Keratinocyte (primary cell): ENCODE measurements around the gene PTPRN2. TPM values are rescaled to one million over a fixed set of nuclear protein-coding genes. Genes with fewer than 3 reads are reported as not detected.
"Not testable (repeated sequence)": the region's sequence is repeated elsewhere in the genome, so short reads cannot be mapped to it uniquely, and the experiment has no call there.

ENCODE experiments used
- DNase-seq: peaks from one replicate; pipeline ENCODE4 v3.0.0-alpha.2; 2011; ENCODE audit warnings: low read depth, missing footprints, low spot score
- FAIRE-seq: peaks from 2 replicates; lab custom pipeline; 2011; peaks lifted over from hg19 to GRCh38; lab: Jason Lieb, UNC
- H2AFZ ChIP-seq: 2 replicates; pipeline ENCODE4 v1.6.0; 2012; ENCODE audit warnings: low read length, control low read depth, inconsistent platforms; ENCODE audit not compliant: control insufficient read depth
- H3K27ac ChIP-seq: 2 replicates; pipeline ENCODE4 v1.5.1; 2011; ENCODE audit warnings: low read length; ENCODE audit not compliant: control insufficient read depth, insufficient read depth
- H3K27me3 ChIP-seq: 3 replicates; pipeline ENCODE4 v1.6.0; 2011; ENCODE audit warnings: low read length; ENCODE audit not compliant: control insufficient read depth, insufficient read depth; ENCODE audit errors: extremely low read depth
- H3K36me3 ChIP-seq, 2 experiments: 2 replicates in 1 of 2; 3 replicates in 1 of 2; pipeline ENCODE4 v1.5.1; 2011; ENCODE audit warnings: low read length in 2 of 2, mild to moderate bottlenecking in 1 of 2; ENCODE audit not compliant: control insufficient read depth in 2 of 2, insufficient read depth in 2 of 2; ENCODE audit errors: extremely low read depth in 1 of 2
- H3K4me1 ChIP-seq: 3 replicates; pipeline ENCODE4 v1.5.1; 2011; ENCODE audit warnings: low read length; ENCODE audit not compliant: control insufficient read depth, insufficient read depth; ENCODE audit errors: extremely low read depth
- H3K4me2 ChIP-seq: 3 replicates; pipeline ENCODE4 v1.6.0; 2011; ENCODE audit warnings: low read depth, low read length; ENCODE audit not compliant: control insufficient read depth, insufficient read depth; ENCODE audit errors: extremely low read depth
- H3K4me3 ChIP-seq, 3 experiments: fragments of 200-600 bp in 1 of 3; sonication (generic) in 1 of 3; 2 replicates in 2 of 3; 3 replicates in 1 of 3; pipeline ENCODE4 v1.5.1; 2011 to 2016; ENCODE audit warnings: low read length in 3 of 3, mild to moderate bottlenecking in 3 of 3, control low read depth in 2 of 3, inconsistent platforms in 1 of 3, low read depth in 1 of 3, mixed read lengths in 1 of 3, mixed run types in 1 of 3, moderate library complexity in 1 of 3; ENCODE audit not compliant: control insufficient read depth in 2 of 3, insufficient read depth in 2 of 3; ENCODE audit errors: extremely low read depth in 1 of 3
- H3K79me2 ChIP-seq: 2 replicates; pipeline ENCODE4 v1.6.0; 2012; ENCODE audit warnings: low read length; ENCODE audit not compliant: control insufficient read depth, insufficient read depth
- H3K9ac ChIP-seq: 3 replicates; pipeline ENCODE4 v1.6.0; 2011; ENCODE audit warnings: low read length; ENCODE audit not compliant: control insufficient read depth, insufficient read depth; ENCODE audit errors: extremely low read depth
- H3K9me1 ChIP-seq: 3 replicates; pipeline ENCODE4 v1.6.0; 2011; ENCODE audit warnings: low read length; ENCODE audit not compliant: control insufficient read depth, insufficient read depth; ENCODE audit errors: extremely low read depth
- H3K9me3 ChIP-seq: 2 replicates; pipeline ENCODE4 v1.5.1; 2012; ENCODE audit warnings: low read depth, low read length; ENCODE audit not compliant: control insufficient read depth
- H4K20me1 ChIP-seq: 3 replicates; pipeline ENCODE4 v1.6.0; 2011; ENCODE audit warnings: low read length; ENCODE audit not compliant: control insufficient read depth, insufficient read depth; ENCODE audit errors: extremely low read depth
- EZH2 ChIP-seq: IDR thresholded peaks from one replicate; pipeline ENCODE4 v1.6.1; 2012; ENCODE audit warnings: inconsistent platforms, mild to moderate bottlenecking, low read length, moderate library complexity
- dilution Hi-C: fragments of 300-500 bp; cut with MboI; formaldehyde crosslinking; loops from one replicate; pipeline ENCODE4 v1.7.0; 2020; ENCODE audit warnings: low sequenced_read_pairs; ENCODE audit not compliant: extremely low pct_ligation_motif_present
- polyA plus RNA-seq, 5 experiments: library from polyadenylated mRNA; depleted of rRNA in 3 of 5; stranded (reverse) in 3 of 5; stranded (forward) in 1 of 5; unstranded in 1 of 5; fragments of >200 nt; gene quantifications; 1 replicate in 1 of 5; 2 replicates in 3 of 5; 3 replicates in 1 of 5; pipeline versions ENCODE4 v1.2.1 to v1.2.3, GENCODE V29; 2011 to 2012; ENCODE audit warnings: missing spikeins in 2 of 5, low read depth in 1 of 5, low replicate concordance in 1 of 5
- TF ChIP-seq, protein P1 (sequence below), 3 experiments: IDR thresholded peaks in 1 of 3; conservative IDR thresholded peaks in 1 of 3; optimal IDR thresholded peaks in 1 of 3; 2 replicates in 2 of 3; 3 replicates in 1 of 3; pipeline versions ENCODE3 to v1.5.1; 2011; ENCODE audit warnings: low read length in 3 of 3, mild to moderate bottlenecking in 3 of 3, moderate library complexity in 2 of 3, control low read depth in 1 of 3, inconsistent platforms in 1 of 3; ENCODE audit not compliant: insufficient read depth in 2 of 3; ENCODE audit errors: extremely low read depth in 1 of 3

Gene PTPRN2
- polyA plus RNA-seq, 1 donor (not counting 4 experiments of a cell fraction or from before 2014, with no cell fraction given): not detected

DNA sequence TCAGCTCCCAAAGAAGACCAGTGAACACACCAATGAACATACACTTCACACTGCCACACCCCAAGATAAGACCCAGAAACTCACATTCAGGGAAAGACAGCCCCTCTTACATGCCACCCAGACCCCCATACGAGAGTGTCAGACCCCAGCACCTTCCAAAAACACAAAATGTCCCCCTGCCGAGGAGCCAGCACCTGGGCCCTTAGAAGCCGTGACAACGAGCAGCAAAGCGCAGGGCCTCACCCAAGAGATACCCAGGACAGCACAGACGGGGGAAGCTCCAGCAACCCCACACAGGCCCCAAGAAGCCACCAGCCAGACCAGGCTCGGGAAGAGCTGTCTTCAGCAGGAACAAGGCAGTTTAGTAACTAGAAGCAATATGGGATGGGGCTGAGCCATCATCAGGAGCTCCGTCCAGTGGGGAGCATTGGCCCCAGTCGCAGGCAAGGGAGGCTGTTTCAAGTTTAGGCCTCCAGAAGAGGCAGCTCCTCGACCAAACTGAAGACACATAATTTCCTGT is 243.6 kb downstream of the PTPRN2 start:
- DNase-seq (no peak), FAIRE-seq (no peak)
- no peak overlapping the region for H3K4me2 ChIP-seq
- no peaks in the 10 kb centered on the region for H3K27me3 ChIP-seq
- no peaks in the 10 kb centered on the region for H3K79me2 ChIP-seq
- dilution Hi-C loops: no loop called here
- no peaks in the 10 kb centered on the region for H3K4me1 ChIP-seq
- H3K9ac ChIP-seq: no peak overlapping the region
- H4K20me1 ChIP-seq: no peaks in the 10 kb centered on the region
- H3K36me3 ChIP-seq: no peaks in the 10 kb centered on the region
- H2AFZ ChIP-seq: no peak overlapping the region
- peaks cover 12% of the 10 kb centered on the region for H3K9me3 ChIP-seq
- TF ChIP-seq EZH2: no peak
- TF ChIP-seq, protein P1, sequence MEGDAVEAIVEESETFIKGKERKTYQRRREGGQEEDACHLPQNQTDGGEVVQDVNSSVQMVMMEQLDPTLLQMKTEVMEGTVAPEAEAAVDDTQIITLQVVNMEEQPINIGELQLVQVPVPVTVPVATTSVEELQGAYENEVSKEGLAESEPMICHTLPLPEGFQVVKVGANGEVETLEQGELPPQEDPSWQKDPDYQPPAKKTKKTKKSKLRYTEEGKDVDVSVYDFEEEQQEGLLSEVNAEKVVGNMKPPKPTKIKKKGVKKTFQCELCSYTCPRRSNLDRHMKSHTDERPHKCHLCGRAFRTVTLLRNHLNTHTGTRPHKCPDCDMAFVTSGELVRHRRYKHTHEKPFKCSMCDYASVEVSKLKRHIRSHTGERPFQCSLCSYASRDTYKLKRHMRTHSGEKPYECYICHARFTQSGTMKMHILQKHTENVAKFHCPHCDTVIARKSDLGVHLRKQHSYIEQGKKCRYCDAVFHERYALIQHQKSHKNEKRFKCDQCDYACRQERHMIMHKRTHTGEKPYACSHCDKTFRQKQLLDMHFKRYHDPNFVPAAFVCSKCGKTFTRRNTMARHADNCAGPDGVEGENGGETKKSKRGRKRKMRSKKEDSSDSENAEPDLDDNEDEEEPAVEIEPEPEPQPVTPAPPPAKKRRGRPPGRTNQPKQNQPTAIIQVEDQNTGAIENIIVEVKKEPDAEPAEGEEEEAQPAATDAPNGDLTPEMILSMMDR (optimal IDR thresholded peaks at IDR 0.05 in 1 of 3, IDR thresholded peaks at IDR 0.05 in 1 of 3, conservative IDR thresholded peaks at IDR 0.05 in 1 of 3; ENCODE audit: extremely low read depth in 1 of 3, insufficient read depth in 2 of 3, low read length in 3 of 3): no peak
- H3K27ac ChIP-seq: no peak overlapping the region
- no peak overlapping the region for H3K4me3 ChIP-seq
- H3K9me1 ChIP-seq: no peaks in the 10 kb centered on the region

DNA sequence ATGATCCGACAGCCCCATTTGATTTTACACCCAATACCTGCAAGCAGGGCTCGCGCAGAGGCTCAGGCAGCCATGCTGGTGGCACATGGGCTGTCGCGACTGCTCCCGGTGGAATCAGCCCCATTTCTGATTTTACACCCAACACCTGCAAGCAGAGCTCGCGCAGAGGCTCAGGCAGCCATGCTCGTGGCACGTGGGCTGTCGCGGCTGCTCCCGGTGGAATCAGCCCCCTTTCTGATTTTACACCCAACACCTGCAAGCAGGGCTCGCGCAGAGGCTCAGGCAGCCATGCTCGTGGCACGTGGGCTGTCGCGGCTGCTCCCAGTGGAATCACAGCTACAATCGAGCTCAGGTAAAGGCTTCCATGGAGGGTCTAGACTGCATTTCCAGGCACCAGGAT is 244.1 kb downstream of the PTPRN2 start:
- dilution Hi-C loops: no loop called here
- H2AFZ ChIP-seq: no peak overlapping the region
- no peaks in the 10 kb centered on the region for H3K36me3 ChIP-seq
- H3K4me3 ChIP-seq: no peak overlapping the region
- H3K27me3 ChIP-seq: no peaks in the 10 kb centered on the region
- no peaks in the 10 kb centered on the region for H3K4me1 ChIP-seq
- no peaks in the 10 kb centered on the region for H4K20me1 ChIP-seq
- TF ChIP-seq, protein P1 (optimal IDR thresholded peaks at IDR 0.05 in 1 of 3, IDR thresholded peaks at IDR 0.05 in 1 of 3, conservative IDR thresholded peaks at IDR 0.05 in 1 of 3; ENCODE audit: extremely low read depth in 1 of 3, insufficient read depth in 2 of 3, low read length in 3 of 3): no peak
- TF ChIP-seq EZH2: no peak
- H3K79me2 ChIP-seq: no peaks in the 10 kb centered on the region
- DNase-seq (no peak), FAIRE-seq (no peak)
- H3K27ac ChIP-seq: no peak overlapping the region
- peaks cover 11% of the 10 kb centered on the region for H3K9me3 ChIP-seq
- no peak overlapping the region for H3K4me2 ChIP-seq
- H3K9me1 ChIP-seq: no peaks in the 10 kb centered on the region
- no peak overlapping the region for H3K9ac ChIP-seq

DNA sequence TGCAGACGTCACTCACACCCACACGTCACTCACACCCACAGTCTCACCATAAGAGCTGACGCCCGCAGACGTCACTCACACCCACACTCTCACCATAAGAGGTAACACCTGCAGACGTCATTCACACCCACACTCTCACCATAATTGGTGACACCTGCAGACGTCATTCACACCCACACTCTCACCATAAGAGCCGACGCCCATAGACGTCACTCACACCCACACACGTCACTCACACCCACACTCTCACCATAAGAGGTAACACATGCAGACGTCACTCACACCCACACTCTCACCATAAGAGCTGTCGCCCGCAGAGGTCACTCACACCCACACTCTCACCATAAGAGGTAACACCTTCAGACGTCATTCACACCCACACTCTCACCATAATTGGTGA is 246.5 kb downstream of the PTPRN2 start:
- peaks cover 15% of the 10 kb centered on the region for H3K9me3 ChIP-seq
- H3K36me3 ChIP-seq, H3K9me1 ChIP-seq, dilution Hi-C loops, H3K79me2 ChIP-seq, H3K27me3 ChIP-seq, H2AFZ ChIP-seq, H3K4me3 ChIP-seq, DNase-seq, H4K20me1 ChIP-seq, FAIRE-seq, H3K4me2 ChIP-seq, H3K4me1 ChIP-seq, H3K27ac ChIP-seq, H3K9ac ChIP-seq: not testable (repeated sequence)

DNA sequence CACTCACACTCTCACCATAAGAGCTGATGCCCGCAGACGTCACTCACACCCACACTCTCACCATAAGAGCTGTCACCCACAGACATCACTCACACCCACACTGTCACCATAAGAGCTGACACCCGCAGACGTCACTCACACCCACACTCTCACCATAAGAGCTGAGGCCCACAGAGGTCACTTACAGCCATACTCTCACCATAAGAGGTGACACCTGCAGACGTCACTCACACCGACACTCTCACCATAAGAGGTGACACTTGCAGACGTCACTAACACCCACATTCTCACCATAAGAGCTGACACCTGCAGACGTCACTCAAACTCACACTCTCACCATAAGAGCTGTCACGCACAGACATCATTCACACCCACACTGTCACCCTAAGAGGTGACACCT is 250.7 kb downstream of the PTPRN2 start:
- H4K20me1 ChIP-seq, H3K36me3 ChIP-seq, FAIRE-seq, H3K4me3 ChIP-seq, H3K27me3 ChIP-seq, dilution Hi-C loops, H3K9ac ChIP-seq, DNase-seq, H3K27ac ChIP-seq, H3K4me2 ChIP-seq, H2AFZ ChIP-seq, H3K9me1 ChIP-seq, H3K4me1 ChIP-seq, H3K79me2 ChIP-seq: not testable (repeated sequence)
- peaks cover 20% of the 10 kb centered on the region for H3K9me3 ChIP-seq
